HG03571 (cell line): ENCODE measurements around the gene GOLGA1.
"Not testable (repeated sequence)": the region's sequence is repeated elsewhere in the genome, so short reads cannot be mapped to it uniquely, and the experiment has no call there.

Experiments
- ATAC-seq: cut with Tn5 transposase; IDR thresholded peaks from one replicate; pipeline ENCODE4 v1.9.1; 2021; ENCODE audit not compliant: unreplicated experiment

The GOLGA1 gene

GRCh38 chr9:124940894-124941678 lies at the start of gene GOLGA1:
GOLGA1 (minus strand) TSS chr9:124941083; CDS start chr9:124938711, 2,372 bp downstream.
- peak; percentile 71 for ATAC-seq

DNA sequence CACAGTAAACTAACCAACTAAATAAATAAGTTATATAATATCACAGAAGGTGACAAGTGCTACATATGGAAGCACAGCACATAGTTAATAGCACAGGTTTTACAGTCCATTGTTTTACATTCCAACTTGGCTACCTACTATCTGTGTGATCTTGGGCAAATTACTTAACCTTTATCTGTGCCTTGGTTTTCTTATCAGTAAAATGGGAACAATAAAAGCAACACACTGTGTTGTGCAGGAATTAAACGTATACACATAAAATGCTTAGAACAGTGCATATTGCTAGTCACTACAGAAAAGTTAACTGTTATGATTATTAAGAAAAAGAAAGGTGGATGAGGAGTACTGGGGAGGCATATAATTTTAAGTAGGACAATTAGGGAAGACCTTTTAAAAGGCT lies 42.8 kb upstream of the GOLGA1 start:
- no peak for ATAC-seq

GRCh38 chr9:124980431-124980830 lies 39.5 kb upstream of the GOLGA1 start:
- ATAC-seq = no peak

- no peak for ATAC-seq
Observed at GRCh38 chr9:124975131-124975530, 34.2 kb upstream of the GOLGA1 start.

GRCh38 chr9:124973807-124974206 lies 32.9 kb upstream of the GOLGA1 start:
- ATAC-seq = no peak

DNA sequence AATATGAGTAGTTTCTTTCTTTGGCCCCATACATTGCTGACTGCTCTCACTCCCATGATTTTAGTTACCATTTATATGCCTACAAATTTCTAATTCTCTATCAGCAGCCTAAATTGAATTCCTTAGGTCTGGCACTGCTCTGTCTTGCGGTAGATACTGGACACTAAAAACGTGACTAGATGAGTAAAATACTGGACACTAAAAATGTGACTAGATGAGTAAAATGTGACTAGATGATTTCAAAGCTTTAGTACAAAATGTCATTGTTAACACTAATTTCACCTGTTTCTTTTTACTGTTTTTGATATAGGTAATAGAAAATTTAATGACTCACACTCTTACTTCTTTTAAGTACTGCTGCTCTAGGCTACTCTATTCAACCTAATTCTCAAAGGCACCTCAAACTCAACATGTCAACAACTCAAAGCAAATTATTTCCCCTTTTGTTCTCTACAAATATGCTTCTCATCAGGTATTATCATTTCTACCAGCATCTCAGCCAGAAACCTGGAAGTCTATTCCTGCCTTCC lies 31.4 kb upstream of the GOLGA1 start:
- ATAC-seq = no peak

DNA sequence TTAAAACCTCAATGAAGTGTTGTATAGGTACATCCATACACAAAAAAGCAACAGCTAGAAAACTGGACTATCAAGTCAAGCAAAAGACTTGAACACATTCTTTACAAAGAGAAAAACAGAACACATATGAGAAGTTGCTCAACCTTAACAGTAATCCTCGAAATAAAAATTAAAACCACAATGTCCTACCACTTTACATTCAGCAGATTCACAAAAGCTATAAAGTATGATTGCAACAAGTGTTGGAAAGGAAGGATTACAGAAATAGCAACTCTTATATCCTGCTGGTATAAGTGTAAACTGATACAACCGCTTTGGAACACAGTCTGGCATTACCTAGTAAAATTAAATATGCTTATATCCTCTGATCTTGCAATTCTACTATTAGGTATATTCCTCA lies 28.5 kb upstream of the GOLGA1 start:
- ATAC-seq = no peak

- no peak for ATAC-seq
Observed at GRCh38 chr9:124968238-124968637, 27.4 kb upstream of the GOLGA1 start.

GRCh38 chr9:124965775-124966568 lies 25.1 kb upstream of the GOLGA1 start:
- not testable (repeated sequence) for ATAC-seq

DNA sequence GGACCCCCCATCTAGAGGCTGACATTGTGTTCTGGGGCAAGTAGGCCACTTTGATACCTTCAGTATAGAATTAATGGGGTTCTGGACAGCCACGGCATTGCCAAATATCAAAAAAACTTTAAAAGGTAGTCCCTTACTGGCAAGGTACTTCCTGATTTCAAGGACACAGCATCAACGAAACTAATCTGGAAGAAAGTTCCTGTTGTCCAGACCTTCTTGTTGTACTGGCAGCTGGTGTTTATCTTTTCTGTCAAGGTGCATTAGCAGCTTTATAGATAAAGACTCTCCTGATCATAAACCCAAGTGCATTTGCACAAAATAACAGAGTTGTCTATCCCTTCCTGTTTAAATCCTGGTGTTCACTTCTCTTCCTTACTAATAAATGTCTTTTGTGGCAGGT lies 23.7 kb upstream of the GOLGA1 start:
- no peak for ATAC-seq

DNA sequence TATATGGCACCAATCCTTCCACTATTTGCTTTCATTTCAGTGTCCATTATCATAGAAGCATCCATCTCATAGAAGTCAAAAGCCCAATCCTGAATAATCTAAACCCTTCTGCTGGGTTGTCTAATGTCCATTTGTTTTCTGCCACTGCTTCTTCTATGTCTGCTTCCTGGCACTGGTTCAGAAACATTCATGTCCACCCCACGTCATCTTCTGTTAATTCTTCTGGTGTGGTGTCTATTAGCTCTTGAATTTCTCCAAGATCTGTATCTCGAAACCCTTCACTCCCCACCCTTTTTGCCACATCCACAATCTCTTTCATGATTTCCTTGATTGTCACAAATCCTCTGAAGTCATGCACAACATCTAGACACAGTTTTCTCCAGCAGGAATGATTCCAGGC lies 23.2 kb upstream of the GOLGA1 start:
- ATAC-seq = no peak

GRCh38 chr9:124960409-124960752 lies 19.5 kb upstream of the GOLGA1 start:
- ATAC-seq = no peak

GRCh38 chr9:124959671-124960408 lies 19.0 kb upstream of the GOLGA1 start:
- ATAC-seq = not testable (repeated sequence)

DNA sequence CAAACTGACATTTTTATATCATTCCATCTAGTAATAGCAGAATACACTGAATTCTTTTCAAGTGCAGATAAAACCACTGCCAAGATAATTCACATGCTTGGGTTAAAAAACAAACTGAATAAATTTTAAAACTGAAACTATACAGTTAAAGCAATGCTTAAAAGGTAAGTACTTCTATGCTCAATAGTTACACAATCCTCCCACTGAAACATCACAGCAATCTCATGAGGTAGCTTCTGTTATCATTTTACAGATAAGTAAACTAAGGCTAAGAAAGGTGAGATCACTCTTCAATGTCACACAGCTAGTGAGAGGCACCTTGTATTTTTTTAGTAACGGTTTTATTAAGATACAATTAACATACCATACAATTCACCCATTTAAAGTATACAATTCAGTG lies 13.4 kb upstream of the GOLGA1 start:
- no peak for ATAC-seq

GRCh38 chr9:124950050-124950718 lies 9.3 kb upstream of the GOLGA1 start:
- ATAC-seq = no peak

DNA sequence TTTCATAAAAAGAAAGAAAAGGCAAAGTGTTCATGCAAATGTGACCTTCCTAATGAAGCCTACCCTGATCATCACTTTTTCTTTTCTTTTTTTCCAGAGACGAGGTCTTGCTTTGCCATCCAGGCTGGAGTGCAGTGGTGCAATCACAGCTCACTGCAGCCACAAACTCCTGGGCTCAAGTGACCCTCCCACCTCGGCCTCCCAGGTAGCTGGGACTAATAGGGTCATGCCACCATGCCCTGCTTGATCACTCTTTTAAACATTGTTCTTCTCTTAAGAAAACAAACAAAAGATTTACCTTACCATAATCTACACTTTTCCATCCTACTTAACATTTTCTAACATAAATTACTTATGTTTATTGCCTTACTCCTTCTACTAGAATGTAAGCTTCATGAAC lies 8.5 kb upstream of the GOLGA1 start:
- no peak for ATAC-seq

- ATAC-seq = no peak
Observed at GRCh38 chr9:124947727-124948391, 7.0 kb upstream of the GOLGA1 start.

DNA sequence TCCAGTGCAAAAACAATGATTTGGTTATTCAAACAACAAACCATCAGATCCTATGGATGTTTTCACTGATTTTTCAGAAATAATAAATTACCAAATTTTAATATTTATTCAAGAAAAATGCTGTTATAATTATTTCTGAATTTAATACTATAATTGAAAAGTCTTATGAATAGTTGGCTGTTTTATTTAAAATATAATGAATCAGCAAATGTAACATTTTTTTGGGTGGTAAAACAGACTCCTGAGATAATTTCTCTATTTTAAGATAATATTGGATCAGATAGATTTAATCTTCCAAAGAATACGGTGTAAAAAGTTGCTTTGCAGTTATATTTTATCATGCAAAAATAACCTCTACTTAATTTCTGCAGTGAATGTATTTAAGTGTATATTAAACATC lies 5.3 kb upstream of the GOLGA1 start:
- no peak for ATAC-seq

DNA sequence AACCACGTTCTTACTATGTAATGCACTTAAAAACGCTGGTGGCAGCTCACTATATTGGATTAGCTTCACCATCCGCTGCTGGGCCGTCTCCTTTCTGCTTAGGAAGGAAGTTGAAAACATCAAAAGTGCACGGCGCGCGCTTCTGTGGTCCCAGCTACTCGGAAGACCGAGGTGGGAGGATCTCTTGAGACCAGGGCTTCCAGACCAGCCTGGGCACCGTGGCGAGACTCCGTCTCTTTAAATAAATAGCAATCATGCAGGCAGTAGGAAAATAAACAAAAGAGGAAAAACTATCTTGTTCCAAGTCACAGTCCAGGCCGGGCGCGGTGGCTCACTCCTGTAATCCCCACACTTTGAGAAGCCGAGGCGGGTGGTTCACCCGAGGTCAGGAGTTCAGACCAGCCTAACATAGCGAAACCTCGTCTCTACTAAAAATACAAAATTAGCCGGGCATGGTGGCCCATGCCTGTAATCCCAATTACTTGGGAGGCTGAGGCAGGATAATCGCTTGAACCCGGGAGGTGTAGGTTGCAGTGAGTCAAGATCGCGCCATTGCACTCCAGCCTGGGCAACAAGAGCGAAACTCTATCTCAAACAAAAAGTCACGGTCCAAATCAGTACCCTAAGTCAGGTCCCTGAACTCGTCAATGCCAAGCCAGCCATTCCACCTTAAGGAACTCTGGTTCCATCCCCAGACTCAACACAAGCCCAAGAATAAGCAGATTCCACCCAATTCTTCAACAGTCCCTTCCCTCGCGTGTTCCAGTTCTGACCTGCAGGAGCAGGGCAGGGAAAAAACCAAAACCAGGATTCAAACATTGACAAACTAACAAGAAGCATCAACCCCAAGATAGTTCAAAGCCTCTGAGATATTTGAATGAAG lies 1.0 kb upstream of the GOLGA1 start:
- peak; percentile 17 for ATAC-seq
